Endodermal cell (in vitro differentiated cells): ENCODE data around the gene ABCD3. TPM values are rescaled to one million over a fixed set of nuclear protein-coding genes. Genes with fewer than 3 reads are reported as not detected.

Source experiments
- total RNA-seq, 2 donors: library from RNA; stranded (reverse); fragmentation: NEBNext Ultra II Directional in 1 of 2; extraction: Animal tissue kit (Norgen Biotek cat#: 25700) in 1 of 2; gene quantifications; 2 replicates in 1 of 2; 3 replicates in 1 of 2; pipeline ENCODE4 v1.2.1, GENCODE V29; 2021

Gene ABCD3
- total RNA-seq, 2 donors from 2014 or later = 28.1 to 33.3 TPM

Other genes starting within 250 kb of the ABCD3 start
- 10 to 100 TPM; 31.5 to 38.9 TPM for gene ARHGAP29, start 180.8 kb upstream of the ABCD3 start, total RNA-seq
- gene F3, start 123.4 kb downstream of the ABCD3 start, total RNA-seq = 10 to 100 TPM; 27.6 to 38.1 TPM